ENCODE results near the gene MAD1L1. TPM values are rescaled to one million over a fixed set of nuclear protein-coding genes. Genes with fewer than 3 reads are reported as not detected.
"Not testable (repeated sequence)": the region's sequence is repeated elsewhere in the genome, so short reads cannot be mapped to it uniquely, and the experiment has no call there.

MAD1L1 gene
- polyA plus RNA-seq, 2 donors, result 18.0 to 24.9 TPM

GRCh38 chr7:2272031-2272430, 39.3 kb upstream of the MAD1L1 start:
- no peaks in the 10 kb centered on the region for H3K27me3 ChIP-seq (ENCODE audit: control insufficient read depth in 1 of 2, insufficient read depth in 2 of 2, low read length in 2 of 2)
- H3K27ac ChIP-seq (ENCODE audit: low read depth in 2 of 2, low read length in 1 of 2), result no peak overlapping the region
- peaks cover 4 to 17% of the 10 kb centered on the region in 2 donors for H3K36me3 ChIP-seq (ENCODE audit: control insufficient read depth in 2 of 2, insufficient read depth in 2 of 2, low read length in 1 of 2)
- 85 to 86% methylated on average over 9 of the region's 9 CpGs for WGBS, 2 donors
- H3K4me1 ChIP-seq (ENCODE audit: control insufficient read depth in 2 of 2, insufficient read depth in 2 of 2, low read length in 1 of 2), result no peaks in the 10 kb centered on the region
- no peak overlapping the region for H3K4me3 ChIP-seq (ENCODE audit: low read depth in 1 of 2, low read length in 2 of 2)
- H3K9me3 ChIP-seq (ENCODE audit: control insufficient read depth in 2 of 2, insufficient read depth in 1 of 2, low read depth in 1 of 2, low read length in 1 of 2), result no peaks in the 10 kb centered on the region

- Histone ChIP-seq H3K4me1 (ENCODE audit: control insufficient read depth in 2 of 2, insufficient read depth in 2 of 2, low read length in 1 of 2) (no peaks in the 10 kb centered on the region), H3K27ac (ENCODE audit: low read depth in 2 of 2, low read length in 1 of 2) (no peak overlapping the region), H3K36me3 (ENCODE audit: control insufficient read depth in 2 of 2, insufficient read depth in 2 of 2, low read length in 1 of 2) (peaks cover 4 to 17% of the 10 kb centered on the region in 2 donors), H3K4me3 (ENCODE audit: low read depth in 1 of 2, low read length in 2 of 2) (no peak overlapping the region), H3K9me3 (ENCODE audit: control insufficient read depth in 2 of 2, insufficient read depth in 1 of 2, low read depth in 1 of 2, low read length in 1 of 2) (no peaks in the 10 kb centered on the region), H3K27me3 (ENCODE audit: control insufficient read depth in 1 of 2, insufficient read depth in 2 of 2, low read length in 2 of 2) (no peaks in the 10 kb centered on the region)
- WGBS, 2 donors, result 80 to 81% methylated on average over 24 to 27 of the region's 27 CpGs
These were observed 38.7 kb upstream of the MAD1L1 start for GRCh38 chr7:2271273-2272026.

DNA sequence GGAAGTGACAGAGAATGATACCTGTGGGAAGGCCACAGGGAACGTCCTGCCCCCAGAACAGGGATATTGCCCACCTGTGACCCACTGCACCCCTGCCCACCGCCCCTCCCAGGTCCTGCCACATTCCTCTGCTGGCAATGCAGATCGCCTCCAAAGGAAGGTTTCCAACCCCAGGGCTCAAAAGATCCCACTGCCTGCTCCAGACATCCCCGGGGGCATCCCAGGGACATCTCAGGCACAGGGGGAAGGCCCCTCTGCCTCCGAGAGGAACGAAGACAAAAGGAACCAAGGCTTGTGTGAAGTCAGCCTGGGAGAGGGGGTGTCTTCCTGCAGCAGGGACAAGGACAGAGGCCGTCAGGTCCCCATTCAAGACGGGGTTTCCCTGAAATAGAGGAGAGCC, 37.8 kb upstream of the MAD1L1 start:
- peaks cover 4 to 16% of the 10 kb centered on the region in 2 donors for H3K36me3 ChIP-seq (ENCODE audit: control insufficient read depth in 2 of 2, insufficient read depth in 2 of 2, low read length in 1 of 2)
- H3K27ac ChIP-seq (ENCODE audit: low read depth in 2 of 2, low read length in 1 of 2), result no peak overlapping the region

DNA sequence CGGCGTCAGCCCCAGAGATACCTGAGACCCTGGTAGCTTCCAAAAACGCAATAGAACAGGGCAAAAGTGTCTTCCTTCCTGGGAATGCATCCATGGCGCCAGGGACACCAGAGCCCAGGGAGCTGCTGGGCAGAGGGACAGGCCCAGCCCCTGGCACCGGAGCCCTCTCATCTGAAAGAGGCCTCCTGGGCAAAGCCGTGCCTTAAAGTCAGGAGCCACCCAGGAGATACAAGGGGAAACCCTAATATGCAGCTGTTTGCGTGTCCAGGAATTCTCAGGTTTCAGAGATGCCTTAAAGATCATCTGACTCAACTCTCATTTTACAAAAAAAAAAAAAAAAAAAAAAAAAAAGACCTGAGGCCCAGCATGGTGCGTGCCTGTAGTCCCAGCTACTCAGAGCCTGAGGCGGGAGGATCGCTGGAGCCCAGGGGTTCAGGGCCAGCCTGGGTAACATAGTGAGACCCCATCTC, 37.3 kb upstream of the MAD1L1 start:
- H3K36me3 ChIP-seq (ENCODE audit: control insufficient read depth in 2 of 2, insufficient read depth in 2 of 2, low read length in 1 of 2), result peaks cover 4 to 16% of the 10 kb centered on the region in 2 donors
- H3K4me1 ChIP-seq (ENCODE audit: control insufficient read depth in 2 of 2, insufficient read depth in 2 of 2, low read length in 1 of 2), result no peaks in the 10 kb centered on the region
- no peaks in the 10 kb centered on the region for H3K27me3 ChIP-seq (ENCODE audit: control insufficient read depth in 1 of 2, insufficient read depth in 2 of 2, low read length in 2 of 2)
- 91 to 93% methylated on average over 10 of the region's 10 CpGs for WGBS, 2 donors
- no peak overlapping the region for H3K27ac ChIP-seq (ENCODE audit: low read depth in 2 of 2, low read length in 1 of 2)
- H3K4me3 ChIP-seq (ENCODE audit: low read depth in 1 of 2, low read length in 2 of 2), result no peak overlapping the region
- no peaks in the 10 kb centered on the region for H3K9me3 ChIP-seq (ENCODE audit: control insufficient read depth in 2 of 2, insufficient read depth in 1 of 2, low read depth in 1 of 2, low read length in 1 of 2)

More for the DNA sequence above, 37.8 kb upstream of the MAD1L1 start:
- 87 to 91% methylated on average over 8 of the region's 8 CpGs for WGBS, 2 donors
- Histone ChIP-seq H3K4me1 (ENCODE audit: control insufficient read depth in 2 of 2, insufficient read depth in 2 of 2, low read length in 1 of 2) (no peaks in the 10 kb centered on the region), H3K27me3 (ENCODE audit: control insufficient read depth in 1 of 2, insufficient read depth in 2 of 2, low read length in 2 of 2) (no peaks in the 10 kb centered on the region), H3K9me3 (ENCODE audit: control insufficient read depth in 2 of 2, insufficient read depth in 1 of 2, low read depth in 1 of 2, low read length in 1 of 2) (no peaks in the 10 kb centered on the region), H3K4me3 (ENCODE audit: low read depth in 1 of 2, low read length in 2 of 2) (no peak overlapping the region)

- WGBS, 2 donors, result 72 to 76% methylated on average over 13 of the region's 18 CpGs
- H3K36me3 ChIP-seq (ENCODE audit: control insufficient read depth in 2 of 2, insufficient read depth in 2 of 2, low read length in 1 of 2), result peaks cover 4 to 10% of the 10 kb centered on the region in 2 donors
- not testable (repeated sequence) for H3K9me3 ChIP-seq (ENCODE audit: control insufficient read depth in 2 of 2, insufficient read depth in 1 of 2, low read depth in 1 of 2, low read length in 1 of 2); H3K4me1 ChIP-seq (ENCODE audit: control insufficient read depth in 2 of 2, insufficient read depth in 2 of 2, low read length in 1 of 2); H3K27me3 ChIP-seq (ENCODE audit: control insufficient read depth in 1 of 2, insufficient read depth in 2 of 2, low read length in 2 of 2); H3K27ac ChIP-seq (ENCODE audit: low read depth in 2 of 2, low read length in 1 of 2); H3K4me3 ChIP-seq (ENCODE audit: low read depth in 1 of 2, low read length in 2 of 2)
These were observed 36.6 kb upstream of the MAD1L1 start for GRCh38 chr7:2269089-2269990.

DNA sequence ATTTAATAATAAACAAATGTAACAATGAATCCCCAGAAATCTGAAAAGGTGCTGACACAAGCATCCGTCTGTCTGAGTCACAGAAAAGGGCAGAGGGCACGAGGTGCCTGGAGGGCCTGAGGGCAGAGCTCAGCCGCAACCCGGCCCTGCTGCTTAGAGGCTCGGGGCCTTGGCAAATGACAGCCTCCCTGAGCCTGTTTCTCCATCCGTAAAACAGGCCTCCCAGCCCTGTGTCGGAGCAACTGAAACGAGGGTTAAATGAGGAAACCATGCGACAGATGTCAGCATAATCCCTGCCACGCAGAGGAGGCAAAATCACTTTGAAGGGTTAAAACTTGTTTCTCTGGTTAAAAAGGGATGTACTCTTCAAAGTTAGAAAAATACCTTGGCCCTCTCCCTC, 34.2 kb upstream of the MAD1L1 start:
- Histone ChIP-seq H3K4me1 (ENCODE audit: control insufficient read depth in 2 of 2, insufficient read depth in 2 of 2, low read length in 1 of 2) (no peaks in the 10 kb centered on the region), H3K27me3 (ENCODE audit: control insufficient read depth in 1 of 2, insufficient read depth in 2 of 2, low read length in 2 of 2) (no peaks in the 10 kb centered on the region), H3K27ac (ENCODE audit: low read depth in 2 of 2, low read length in 1 of 2) (peak overlapping the region in 1 of 2 donors; percentile 47), H3K36me3 (ENCODE audit: control insufficient read depth in 2 of 2, insufficient read depth in 2 of 2, low read length in 1 of 2) (peaks cover 3 to 9% of the 10 kb centered on the region in 2 donors), H3K9me3 (ENCODE audit: control insufficient read depth in 2 of 2, insufficient read depth in 1 of 2, low read depth in 1 of 2, low read length in 1 of 2) (no peaks in the 10 kb centered on the region), H3K4me3 (ENCODE audit: low read depth in 1 of 2, low read length in 2 of 2) (no peak overlapping the region)
- 61 to 68% methylated on average over 10 of the region's 10 CpGs for WGBS, 2 donors

DNA sequence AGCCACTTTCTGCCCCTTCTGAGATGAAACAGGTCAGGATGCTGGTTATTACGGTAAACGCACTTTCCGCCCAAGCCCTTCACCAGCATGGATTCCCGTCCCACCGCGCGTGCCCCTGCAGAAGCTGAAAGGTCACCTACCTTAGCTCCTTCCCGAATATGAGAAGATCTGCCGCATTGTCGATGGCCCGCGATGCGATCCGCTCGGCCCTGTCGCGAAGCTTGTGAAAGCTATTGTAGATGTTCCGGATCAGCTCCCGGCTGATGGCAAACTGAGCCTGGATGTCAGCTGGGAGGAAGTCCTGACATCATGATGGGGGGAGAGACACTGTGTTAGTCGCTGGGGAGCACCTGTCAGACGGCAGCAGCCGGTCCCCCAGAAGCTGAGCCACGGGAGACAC, 31.4 kb upstream of the MAD1L1 start:
- 96 to 97% methylated on average over 23 of the region's 23 CpGs for WGBS, 2 donors
- H3K4me3 ChIP-seq (ENCODE audit: low read depth in 1 of 2, low read length in 2 of 2), result no peak overlapping the region
- no peaks in the 10 kb centered on the region for H3K27me3 ChIP-seq (ENCODE audit: control insufficient read depth in 1 of 2, insufficient read depth in 2 of 2, low read length in 2 of 2)
- no peaks in the 10 kb centered on the region for H3K9me3 ChIP-seq (ENCODE audit: control insufficient read depth in 2 of 2, insufficient read depth in 1 of 2, low read depth in 1 of 2, low read length in 1 of 2)
- H3K27ac ChIP-seq (ENCODE audit: low read depth in 2 of 2, low read length in 1 of 2), result no peak overlapping the region
- H3K36me3 ChIP-seq (ENCODE audit: control insufficient read depth in 2 of 2, insufficient read depth in 2 of 2, low read length in 1 of 2), result peaks cover 3 to 4% of the 10 kb centered on the region in 2 donors
- no peaks in the 10 kb centered on the region for H3K4me1 ChIP-seq (ENCODE audit: control insufficient read depth in 2 of 2, insufficient read depth in 2 of 2, low read length in 1 of 2)

DNA sequence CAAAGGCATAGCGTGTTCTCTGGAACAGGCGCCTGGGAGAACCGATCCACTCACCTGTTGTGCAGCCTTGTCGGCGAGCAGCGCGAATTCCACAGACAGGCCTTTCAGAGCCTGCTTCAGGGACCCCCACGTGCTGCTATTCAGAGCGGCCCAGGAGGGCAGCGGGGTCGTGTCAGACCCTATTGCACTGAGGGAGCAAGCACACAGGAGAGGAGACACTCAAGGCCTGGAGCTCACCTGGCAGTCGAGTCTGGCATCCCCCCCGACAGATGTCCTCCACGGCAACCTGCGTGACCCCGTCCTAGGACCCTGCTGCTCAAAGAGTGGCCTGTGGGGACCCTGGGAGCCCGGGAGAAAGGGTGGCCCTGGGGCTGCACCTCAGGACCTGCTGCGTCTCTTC, 30.4 kb upstream of the MAD1L1 start:
- H3K4me1 ChIP-seq (ENCODE audit: control insufficient read depth in 2 of 2, insufficient read depth in 2 of 2, low read length in 1 of 2), result no peaks in the 10 kb centered on the region
- peaks cover 3 to 6% of the 10 kb centered on the region in 2 donors for H3K36me3 ChIP-seq (ENCODE audit: control insufficient read depth in 2 of 2, insufficient read depth in 2 of 2, low read length in 1 of 2)
- H3K4me3 ChIP-seq (ENCODE audit: low read depth in 1 of 2, low read length in 2 of 2), result no peak overlapping the region
- H3K27me3 ChIP-seq (ENCODE audit: control insufficient read depth in 1 of 2, insufficient read depth in 2 of 2, low read length in 2 of 2), result no peaks in the 10 kb centered on the region
- H3K27ac ChIP-seq (ENCODE audit: low read depth in 2 of 2, low read length in 1 of 2), result no peak overlapping the region
- WGBS, 2 donors, result 90 to 92% methylated on average over 18 of the region's 18 CpGs
- H3K9me3 ChIP-seq (ENCODE audit: control insufficient read depth in 2 of 2, insufficient read depth in 1 of 2, low read depth in 1 of 2, low read length in 1 of 2), result no peaks in the 10 kb centered on the region

- no peak overlapping the region for H3K27ac ChIP-seq (ENCODE audit: low read depth in 2 of 2, low read length in 1 of 2)
- no peak overlapping the region for H3K4me3 ChIP-seq (ENCODE audit: low read depth in 1 of 2, low read length in 2 of 2)
- H3K36me3 ChIP-seq (ENCODE audit: control insufficient read depth in 2 of 2, insufficient read depth in 2 of 2, low read length in 1 of 2), result peaks cover 3 to 19% of the 10 kb centered on the region in 2 donors
- H3K27me3 ChIP-seq (ENCODE audit: control insufficient read depth in 1 of 2, insufficient read depth in 2 of 2, low read length in 2 of 2), result no peaks in the 10 kb centered on the region
- no peaks in the 10 kb centered on the region for H3K9me3 ChIP-seq (ENCODE audit: control insufficient read depth in 2 of 2, insufficient read depth in 1 of 2, low read depth in 1 of 2, low read length in 1 of 2)
- 77 to 85% methylated on average over 14 of the region's 14 CpGs for WGBS, 2 donors
- H3K4me1 ChIP-seq (ENCODE audit: control insufficient read depth in 2 of 2, insufficient read depth in 2 of 2, low read length in 1 of 2), result no peaks in the 10 kb centered on the region
These were observed 28.9 kb upstream of the MAD1L1 start for GRCh38 chr7:2261611-2262010.

Measured in esophagus (tissue), 2 donors.